K562 (cell line): ENCODE data around the gene TMEM217. TPM values are rescaled to one million over a fixed set of nuclear protein-coding genes. Genes with fewer than 3 reads are reported as not detected.

Experiments
- CXXC5 ChIP-seq: fragments of 250-450 bp; sonication (Bioruptor Pico); IDR thresholded peaks from 2 replicates; pipeline ENCODE4 v1.8.0; 2022; ENCODE audit warnings: inconsistent platforms, mild to moderate bottlenecking, moderate library complexity
- MAZ ChIP-seq, 2 experiments: fragments of 450-650 bp in 1 of 2; sonication (generic) in 1 of 2; formaldehyde crosslinking; IDR thresholded peaks in 1 of 2; conservative IDR thresholded peaks in 1 of 2; 2 replicates each; pipeline versions ENCODE4 v1.4.0 to v1.5.0; 2020; ENCODE audit warnings: mild to moderate bottlenecking in 1 of 2, missing genetic modification reagents in 1 of 2
- PHF8 ChIP-seq: fragments of 200-600 bp; sonication (generic); IDR thresholded peaks from 2 replicates; pipeline ENCODE4 v1.6.1; 2012; ENCODE audit warnings: mixed run types, mild to moderate bottlenecking, inconsistent platforms, low read length, moderate library complexity, borderline replicate concordance
- RBM25 ChIP-seq: fragments of 200-400 bp; formaldehyde crosslinking; IDR thresholded peaks from 2 replicates; pipeline ENCODE4 v1.6.1; 2018; ENCODE audit warnings: low read length, low read depth, moderate library complexity; ENCODE audit not compliant: severe bottlenecking
- SMARCA4 ChIP-seq: fragments of 450-650 bp; IDR thresholded peaks from 2 replicates; pipeline ENCODE4 v1.6.1; 2016
- SRF ChIP-seq, 2 experiments: fragments of 250-450, 450-650 bp in 1 of 2; sonication (Bioruptor Pico) in 1 of 2; sonication (generic) in 1 of 2; formaldehyde crosslinking; IDR thresholded peaks; 2 replicates each; pipeline versions ENCODE4 v1.5.0 to v1.5.1; 2020 to 2022; ENCODE audit warnings: mild to moderate bottlenecking in 1 of 2, missing genetic modification reagents in 1 of 2
- TOE1 ChIP-seq, 2 experiments: fragments of 450-650 bp in 1 of 2; sonication (generic) in 1 of 2; formaldehyde crosslinking in 1 of 2; IDR thresholded peaks; 2 replicates each; pipeline versions ENCODE4 v1.7.1 to v1.8.0; 2016 to 2022; ENCODE audit warnings: borderline replicate concordance in 2 of 2, mild to moderate bottlenecking in 2 of 2, antibody characterized with exemption in 1 of 2, inconsistent platforms in 1 of 2, low read depth in 1 of 2, missing genetic modification reagents in 1 of 2, moderate library complexity in 1 of 2
- U2AF2 ChIP-seq: fragments of 200-400 bp; formaldehyde crosslinking; optimal IDR thresholded peaks from 2 replicates; pipeline ENCODE3; 2017; ENCODE audit warnings: low read depth, mild to moderate bottlenecking, low read length
- XRCC5 ChIP-seq: fragments of 200-400 bp; formaldehyde crosslinking; IDR thresholded peaks from 2 replicates; pipeline ENCODE4 v1.6.1; 2017; ENCODE audit warnings: low read depth, mild to moderate bottlenecking, low read length
- ZBTB40 ChIP-seq, 2 experiments: fragments of 450-650 bp in 1 of 2; sonication (generic) in 1 of 2; formaldehyde crosslinking in 1 of 2; IDR thresholded peaks; 2 replicates each; pipeline versions ENCODE4 v1.7.1 to v1.9.0; 2016 to 2022; ENCODE audit warnings: inconsistent platforms in 1 of 2, mild to moderate bottlenecking in 1 of 2, missing genetic modification reagents in 1 of 2
- ZNF121 ChIP-seq: sonication (generic); formaldehyde crosslinking; conservative IDR thresholded peaks from 2 replicates; pipeline ENCODE4 v1.8.0; 2022; ENCODE audit warnings: missing genetic modification reagents
- ZNF140 ChIP-seq: fragments of 250-450 bp; sonication (Bioruptor Pico); IDR thresholded peaks from 2 replicates; pipeline ENCODE4 v1.8.0; 2021; ENCODE audit warnings: moderate library complexity, mild to moderate bottlenecking, inconsistent platforms
- polyA plus RNA-seq, 8 experiments: library from polyadenylated mRNA; depleted of rRNA in 4 of 8; stranded (reverse) in 5 of 8; unstranded in 3 of 8; fragments of >200 nt; fragmentation: Nextera tagmentation in 2 of 8; fragmentation: Illumina TruSeq in 1 of 8; extraction: Ambion mirVana in 2 of 8; extraction: Trizol in 1 of 8; gene quantifications; 2 replicates each; pipeline versions ENCODE4 v1.2.1 to v1.2.3, GENCODE V29; 2011 to 2014; ENCODE audit warnings: inconsistent platforms in 1 of 8, missing spikeins in 1 of 8
- total RNA-seq, 7 experiments: library from RNA; depleted of rRNA in 6 of 7; stranded (reverse); fragments of >200 nt in 6 of 7; fragmentation: Illumina TruSeq in 2 of 7; extraction: Trizol in 2 of 7; gene quantifications; 2 replicates each; pipeline versions ENCODE4 v1.2.1 to v1.2.3, GENCODE V29; 2011 to 2021; ENCODE audit warnings: low replicate concordance in 1 of 7
- TF ChIP-seq, protein P1 (sequence below), 2 experiments: fragments of 450-650 bp; IDR thresholded peaks; 2 replicates each; pipeline ENCODE4 v1.6.1; 2016

TMEM217 gene
- total and polyA plus RNA-seq, 9 of the 15 experiments (the other 6 are each of a cell fraction or from before 2014, with no cell fraction given) = 1.3 to 8.0 (median 1.9) TPM

GRCh38 chr6:37210313-37210968 lies 47.5 kb downstream of the TMEM217 start (continued):
- peak in 1 of 2 experiments; percentile 80; a peak in 2 of 4 replicates for TF ChIP-seq MAZ (CRISPR knock-in tag; conservative IDR thresholded peaks at IDR 0.05 in 1 of 2, IDR thresholded peaks at IDR 0.05 in 1 of 2)
- TF ChIP-seq PHF8 = no peak
- no peak for TF ChIP-seq U2AF2
- TF ChIP-seq SRF (CRISPR knock-in tag; IDR thresholded peaks at IDR 0.05) = no peak; a peak in 1 of 4 replicates
- peak; percentile 51; the same call in 1 of the 2 replicates for TF ChIP-seq TOE1 (IDR thresholded peaks at IDR 0.05; ENCODE audit: borderline replicate concordance)
- TF ChIP-seq TOE1 (CRISPR knock-in tag; IDR thresholded peaks at IDR 0.05; ENCODE audit: borderline replicate concordance, low read depth) = no peak
- TF ChIP-seq ZNF140 = no peak
- TF ChIP-seq, protein P1, sequence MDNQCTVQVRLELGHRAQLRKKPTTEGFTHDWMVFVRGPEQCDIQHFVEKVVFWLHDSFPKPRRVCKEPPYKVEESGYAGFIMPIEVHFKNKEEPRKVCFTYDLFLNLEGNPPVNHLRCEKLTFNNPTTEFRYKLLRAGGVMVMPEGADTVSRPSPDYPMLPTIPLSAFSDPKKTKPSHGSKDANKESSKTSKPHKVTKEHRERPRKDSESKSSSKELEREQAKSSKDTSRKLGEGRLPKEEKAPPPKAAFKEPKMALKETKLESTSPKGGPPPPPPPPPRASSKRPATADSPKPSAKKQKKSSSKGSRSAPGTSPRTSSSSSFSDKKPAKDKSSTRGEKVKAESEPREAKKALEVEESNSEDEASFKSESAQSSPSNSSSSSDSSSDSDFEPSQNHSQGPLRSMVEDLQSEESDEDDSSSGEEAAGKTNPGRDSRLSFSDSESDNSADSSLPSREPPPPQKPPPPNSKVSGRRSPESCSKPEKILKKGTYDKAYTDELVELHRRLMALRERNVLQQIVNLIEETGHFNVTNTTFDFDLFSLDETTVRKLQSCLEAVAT (IDR thresholded peaks at IDR 0.05) = peak in 1 of 2 experiments; percentile 66; a peak in 1 of 4 replicates
- TF ChIP-seq SMARCA4 = peak; percentile 61
- TF ChIP-seq ZNF121 = peak; percentile 100
- TF ChIP-seq ZBTB40 (IDR thresholded peaks at IDR 0.05) = no peak
- no peak for TF ChIP-seq ZBTB40 (CRISPR knock-in tag; IDR thresholded peaks at IDR 0.05)
- TF ChIP-seq XRCC5 = peak; percentile 77; the same call in 1 of the 2 replicates
- peak; percentile 26 for TF ChIP-seq RBM25
- 0 out of 2 replicates have a peak, but pooled peaks have one; percentile 37 for TF ChIP-seq CXXC5
